Heart right ventricle (tissue), 16 donors: ENCODE data around the gene RAP1B. TPM values are rescaled to one million over a fixed set of nuclear protein-coding genes. Genes with fewer than 3 reads are reported as not detected.

ENCODE experiments used
- ATAC-seq, 8 donors: fragments of 200-7000 bp; cut with Tn5 transposase; one replicate each; pipeline ENCODE4 v1.9.1; 2020; ENCODE audit warnings: mild to moderate bottlenecking in 8 of 8, moderate library complexity in 8 of 8, moderate number of reproducible peaks in 1 of 8
- DNase-seq, 2 donors: peaks; one replicate each; pipeline ENCODE4 v3.0.0-alpha.2; 2020
- H3K27ac ChIP-seq, 10 donors: fragments of 200-600 bp; sonication (generic) in 2 of 10; one replicate each; pipeline versions ENCODE4 v1.5.0 to v1.8.0; 2020 to 2022; ENCODE audit warnings: mild to moderate bottlenecking in 3 of 10
- H3K27me3 ChIP-seq, 7 donors: fragments of 200-600 bp; one replicate each; pipeline ENCODE4 v1.8.0; 2021 to 2022; ENCODE audit warnings: mild to moderate bottlenecking in 2 of 7
- H3K36me3 ChIP-seq, 9 donors: fragments of 200-600 bp; sonication (generic) in 1 of 9; one replicate each; pipeline versions ENCODE4 v1.5.0 to v1.8.0; 2020 to 2022; ENCODE audit warnings: mild to moderate bottlenecking in 2 of 9
- H3K4me1 ChIP-seq, 9 donors: fragments of 200-600 bp; sonication (generic) in 1 of 9; one replicate each; pipeline versions ENCODE4 v1.5.0 to v1.8.0; 2020 to 2022; ENCODE audit warnings: mild to moderate bottlenecking in 4 of 9
- H3K4me3 ChIP-seq, 10 donors: fragments of 200-600 bp; sonication (generic) in 2 of 10; one replicate each; pipeline versions ENCODE4 v1.5.0 to v1.8.0; 2020 to 2022; ENCODE audit warnings: mild to moderate bottlenecking in 7 of 10, moderate library complexity in 2 of 10
- H3K9me3 ChIP-seq, 11 donors: fragments of 200-600 bp in 10 of 11; sonication (generic) in 2 of 11; one replicate each; pipeline versions ENCODE4 v1.5.0 to v1.8.0; 2013 to 2022; ENCODE audit warnings: mild to moderate bottlenecking in 2 of 11, control low read depth in 1 of 11, moderate library complexity in 1 of 11
- CTCF ChIP-seq, 9 donors: fragments of 200-600 bp; sonication (generic) in 2 of 9; IDR thresholded peaks; one replicate each; pipeline versions ENCODE4 v1.5.0 to v1.8.0; 2021 to 2022; ENCODE audit warnings: antibody characterized with exemption in 9 of 9, mild to moderate bottlenecking in 5 of 9, moderate library complexity in 1 of 9
- WGBS, 2 donors: extraction: QIAGEN DNeasy Blood & Tissue Kit; methylation state at CpG; one replicate each; pipeline ENCODE4 v1.1.7; 2013; ENCODE audit warnings: inconsistent platforms in 1 of 2; 5-methylcytosine and 5-hydroxymethylcytosine counted together
- intact Hi-C, 10 donors: fragments of 100-400 bp; cut with DNase I; formaldehyde crosslinking; loops; one replicate each; pipeline versions ENCODE4 v1.11.1 to v1.14.2; 2022
- polyA plus RNA-seq, 2 donors: library from polyadenylated mRNA; stranded (reverse); fragments of 200-250 nt; gene quantifications; one replicate each; pipeline ENCODE4 v1.2.3, GENCODE V29; 2013
- total RNA-seq, 10 donors: library from RNA; stranded (reverse); fragmentation: NEBNext Ultra II Directional in 3 of 10; extraction: Animal tissue kit (Norgen Biotek cat#: 25700) in 3 of 10; gene quantifications; one replicate each; pipeline versions ENCODE4 v1.2.1 to v1.2.4, GENCODE V29; 2021 to 2023
- donor health status: Arrhythmogenic right ventricular cardiomyopathy.
- donor health status: ischemic (EF 13 %, LVEDD 7.1; RV severe dilation, severe dysfunction).
- donor health status: healthy with polysubstance abuse.
- donor health status: DM: no; HTN: yes; CAD: no.
- donor health status: DM: no; HTN: no; CAD: no.
- donor health status: ischemic (EF 25% LVEDD 6.9; RV normal size, moderate dysfunction).
- donor health status: ischemic (EF 25% LVEDD 5.7; RV mildly dilated, moderate dysfunction).
- donor health status: healthy.
- donor health status: DM: yes; HTN: yes; CAD: no.
- donor health status: Ischemic cardiomyopathy.
- donor health status: ischemic (EF 35%, LVEDD 5.7; RV mildly dilated, moderate dysfunction).
- donor health status: nonischemic (EF 11% LVEDD 7.7; RV severe dilation, severe dysfunction).
- donor health status: DM: yes; HTN: yes; CAD: no.
- donor health status: PGD.
- donor health status: ischemic (EF 29% LVEDD 5.4; RV normal size, mild dysfunction).
- donor health status: nonischemic (EF 23%, LVEDD 6.1; RV moderate dilation, normal function).

RAP1B gene
- total and polyA plus RNA-seq, 12 donors, result 38.1 to 81.2 (median 43.2) TPM

- H3K9me3 ChIP-seq, result peaks cover 0 to 1% (median 0%) of the 10 kb centered on the region in 11 donors
- peak overlapping the region in 2 of 10 donors; percentile 14 to 15 for H3K27ac ChIP-seq
- peaks cover 0 to 32% (median 0%) of the 10 kb centered on the region in 9 donors for H3K36me3 ChIP-seq
- ATAC-seq (peak in 3 of 8 donors; percentile 23 to 50 (median 30)), DNase-seq (no peak)
- no peak overlapping the region for H3K4me3 ChIP-seq
- no peak for TF ChIP-seq CTCF (IDR thresholded peaks at IDR 0.05)
- no peaks in the 10 kb centered on the region for H3K27me3 ChIP-seq
- peaks cover 0 to 87% (median 65%) of the 10 kb centered on the region in 9 donors for H3K4me1 ChIP-seq
- intact Hi-C loops, result no loop called here
- WGBS, 2 donors, result 69 to 77% methylated on average over 1 of the region's 1 CpG
Observed at GRCh38 chr12:68622250-68622649, 11.6 kb downstream of the RAP1B start.

- Histone ChIP-seq H3K4me3 (no peak overlapping the region), H3K27me3 (no peaks in the 10 kb centered on the region), H3K36me3 (peaks cover 0 to 38% (median 6%) of the 10 kb centered on the region in 9 donors), H3K9me3 (peaks cover 0 to 9% (median 5%) of the 10 kb centered on the region in 11 donors), H3K27ac (no peak overlapping the region), H3K4me1 (peaks cover 0 to 79% (median 57%) of the 10 kb centered on the region in 9 donors)
- no peak for TF ChIP-seq CTCF (IDR thresholded peaks at IDR 0.05)
- ATAC-seq (no peak), DNase-seq (no peak)
- intact Hi-C loops, result no loop called here
Observed at GRCh38 chr12:68623059-68623458, 12.4 kb downstream of the RAP1B start.

- H3K4me3 ChIP-seq, result no peak overlapping the region
- intact Hi-C loops, result no loop called here
- TF ChIP-seq CTCF (IDR thresholded peaks at IDR 0.05), result no peak
- H3K36me3 ChIP-seq, result peaks cover 0 to 38% (median 7%) of the 10 kb centered on the region in 9 donors
- no peak for ATAC-seq
- no peak overlapping the region for H3K27ac ChIP-seq
- peaks cover 0 to 15% (median 6%) of the 10 kb centered on the region in 11 donors for H3K9me3 ChIP-seq
- H3K27me3 ChIP-seq, result no peaks in the 10 kb centered on the region
- peaks cover 0 to 74% (median 51%) of the 10 kb centered on the region in 9 donors for H3K4me1 ChIP-seq
- DNase-seq, result no peak
- 94 to 95% methylated on average over 1 of the region's 1 CpG for WGBS, 2 donors
Observed at GRCh38 chr12:68623984-68624383, 13.3 kb downstream of the RAP1B start.

GRCh38 chr12:68624933-68625332 is 14.2 kb downstream of the RAP1B start:
- no peak for DNase-seq
- intact Hi-C loops, result no loop called here
- peaks cover 0 to 74% (median 51%) of the 10 kb centered on the region in 9 donors for H3K4me1 ChIP-seq
- no peaks in the 10 kb centered on the region for H3K27me3 ChIP-seq
- H3K9me3 ChIP-seq, result peaks cover 0 to 15% (median 6%) of the 10 kb centered on the region in 11 donors
- WGBS, 2 donors, result 82 to 96% methylated on average over 2 of the region's 2 CpGs
- H3K27ac ChIP-seq, result no peak overlapping the region
- H3K4me3 ChIP-seq, result no peak overlapping the region
- H3K36me3 ChIP-seq, result peaks cover 0 to 40% (median 7%) of the 10 kb centered on the region in 9 donors
- no peak for TF ChIP-seq CTCF (IDR thresholded peaks at IDR 0.05)
- ATAC-seq, result no peak
